ENCODE measurements around the gene SLC41A2. TPM values are rescaled to one million over a fixed set of nuclear protein-coding genes. Genes with fewer than 3 reads are reported as not detected.
"Not testable (repeated sequence)": the region's sequence is repeated elsewhere in the genome, so short reads cannot be mapped to it uniquely, and the experiment has no call there.

SLC41A2 gene
- total and polyA plus RNA-seq, 2 donors (not counting 1 experiment from before 2014, with no cell fraction given): 12.3 to 22.8 TPM

- no peak overlapping the region for H3K9ac ChIP-seq (ENCODE audit: insufficient read depth, low read length)
- TF ChIP-seq CTCF (conservative IDR thresholded peaks at IDR 0.05 in 1 of 2, IDR thresholded peaks at IDR 0.05 in 1 of 2; ENCODE audit: low read depth in 1 of 2, low read length in 2 of 2) (no peak), EZH2 (IDR thresholded peaks at IDR 0.05; ENCODE audit: low read length, missing control alignments) (no peak)
- H2AFZ ChIP-seq (ENCODE audit: low read length): no peak overlapping the region
- no peak overlapping the region for H3K27ac ChIP-seq (ENCODE audit: insufficient read depth, low read length)
- DNase-seq (ENCODE audit: low read depth in 2 of 2): no peak
- H3K27me3 ChIP-seq (ENCODE audit: control insufficient read depth, insufficient read depth, low read length): no peaks in the 10 kb centered on the region
- no peaks in the 10 kb centered on the region for H3K79me2 ChIP-seq (ENCODE audit: control insufficient read depth, insufficient read depth, low read length)
- H3K4me1 ChIP-seq (ENCODE audit: control insufficient read depth, extremely low read depth, insufficient read depth, low read length): no peaks in the 10 kb centered on the region
- H3K4me2 ChIP-seq (ENCODE audit: extremely low read depth, insufficient read depth, low read length): no peak overlapping the region
- H3K4me3 ChIP-seq (replicated peaks in 1 of 4; ENCODE audit: control extremely low read depth in 1 of 4, insufficient read depth in 1 of 4, low read depth in 3 of 4, low read length in 4 of 4): no peak overlapping the region
- no peaks in the 10 kb centered on the region for H4K20me1 ChIP-seq (ENCODE audit: control insufficient read depth, extremely low read depth, insufficient read depth, low read length)
- no peaks in the 10 kb centered on the region for H3K9me3 ChIP-seq (ENCODE audit: control insufficient read depth, insufficient read depth, low read depth, low read length)
- H3K36me3 ChIP-seq (ENCODE audit: control insufficient read depth, insufficient read depth, low read length): no peaks in the 10 kb centered on the region
These were observed 13.8 kb downstream of the SLC41A2 start for GRCh38 chr12:104944252-104944651.

- not testable (repeated sequence) for H3K4me3 ChIP-seq (replicated peaks in 1 of 4; ENCODE audit: control extremely low read depth in 1 of 4, insufficient read depth in 1 of 4, low read depth in 3 of 4, low read length in 4 of 4); H3K27ac ChIP-seq (ENCODE audit: insufficient read depth, low read length); H4K20me1 ChIP-seq (ENCODE audit: control insufficient read depth, extremely low read depth, insufficient read depth, low read length); H3K36me3 ChIP-seq (ENCODE audit: control insufficient read depth, insufficient read depth, low read length); H3K27me3 ChIP-seq (ENCODE audit: control insufficient read depth, insufficient read depth, low read length); H3K4me2 ChIP-seq (ENCODE audit: extremely low read depth, insufficient read depth, low read length); H3K9ac ChIP-seq (ENCODE audit: insufficient read depth, low read length); H3K9me3 ChIP-seq (ENCODE audit: control insufficient read depth, insufficient read depth, low read depth, low read length); DNase-seq (ENCODE audit: low read depth in 2 of 2); H2AFZ ChIP-seq (ENCODE audit: low read length); H3K4me1 ChIP-seq (ENCODE audit: control insufficient read depth, extremely low read depth, insufficient read depth, low read length); H3K79me2 ChIP-seq (ENCODE audit: control insufficient read depth, insufficient read depth, low read length)
These were observed 14.7 kb downstream of the SLC41A2 start for GRCh38 chr12:104943401-104943800.

- Histone ChIP-seq H3K9ac (ENCODE audit: insufficient read depth, low read length) (no peak overlapping the region), H3K27ac (ENCODE audit: insufficient read depth, low read length) (no peak overlapping the region), H3K36me3 (ENCODE audit: control insufficient read depth, insufficient read depth, low read length) (no peaks in the 10 kb centered on the region), H3K9me3 (ENCODE audit: control insufficient read depth, insufficient read depth, low read depth, low read length) (no peaks in the 10 kb centered on the region), H3K27me3 (ENCODE audit: control insufficient read depth, insufficient read depth, low read length) (no peaks in the 10 kb centered on the region), H2AFZ (ENCODE audit: low read length) (no peak overlapping the region), H3K79me2 (ENCODE audit: control insufficient read depth, insufficient read depth, low read length) (no peaks in the 10 kb centered on the region), H3K4me2 (ENCODE audit: extremely low read depth, insufficient read depth, low read length) (no peak overlapping the region), H3K4me1 (ENCODE audit: control insufficient read depth, extremely low read depth, insufficient read depth, low read length) (no peaks in the 10 kb centered on the region), H3K4me3 (replicated peaks in 1 of 4; ENCODE audit: control extremely low read depth in 1 of 4, insufficient read depth in 1 of 4, low read depth in 3 of 4, low read length in 4 of 4) (no peak overlapping the region), H4K20me1 (ENCODE audit: control insufficient read depth, extremely low read depth, insufficient read depth, low read length) (no peaks in the 10 kb centered on the region)
- TF ChIP-seq CTCF (conservative IDR thresholded peaks at IDR 0.05 in 1 of 2, IDR thresholded peaks at IDR 0.05 in 1 of 2; ENCODE audit: low read depth in 1 of 2, low read length in 2 of 2) (no peak), EZH2 (IDR thresholded peaks at IDR 0.05; ENCODE audit: low read length, missing control alignments) (no peak)
- no peak for DNase-seq (ENCODE audit: low read depth in 2 of 2)
These were observed 16.0 kb downstream of the SLC41A2 start for GRCh38 chr12:104942075-104942474.
